Measurements from ENCODE around the gene RPS19.

DNA sequence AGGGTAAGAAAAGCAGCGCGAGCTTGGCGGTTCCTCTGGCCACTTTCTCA lies 15.2 kb upstream of the RPS19 start, which contains the start of gene DMRTC2:
- TF ChIP-seq POLR2A (IDR thresholded peaks at IDR 0.05; ENCODE audit: low read depth, low read length) (no peak), POLR2AphosphoS5 (IDR thresholded peaks at IDR 0.05; ENCODE audit: low read depth, low read length) (no peak)

Measured in GM12892 (cell line).